ENCODE data around the gene EYA4. TPM values are rescaled to one million over a fixed set of nuclear protein-coding genes. Genes with fewer than 3 reads are reported as not detected.

The EYA4 gene
- total RNA-seq, 4 donors from 2014 or later, result 0.10 to 3.4 (median 0.23) TPM; not detected in 1

- no peaks in the 10 kb centered on the region for H3K36me3 ChIP-seq
- 96% methylated on average over 1 of the region's 1 CpG for WGBS
- no peaks in the 10 kb centered on the region for H3K4me1 ChIP-seq
- no peak for DNase-seq (ENCODE audit: low spot score in 2 of 2)
- TF ChIP-seq POLR2A (IDR thresholded peaks at IDR 0.05), result no peak
- H3K27me3 ChIP-seq, result no peaks in the 10 kb centered on the region
- no peak overlapping the region for H3K4me3 ChIP-seq
- no peaks in the 10 kb centered on the region for H3K9me3 ChIP-seq
- no peak overlapping the region for H3K27ac ChIP-seq
Measured at GRCh38 chr6:133359760-133360159, 118.6 kb downstream of the EYA4 start.

- TF ChIP-seq EP300 (IDR thresholded peaks at IDR 0.05), result no peak
- TF ChIP-seq CTCF (IDR thresholded peaks at IDR 0.05), result no peak
- TF ChIP-seq POLR2AphosphoS5 (IDR thresholded peaks at IDR 0.05), result no peak
- TF ChIP-seq POLR2A (IDR thresholded peaks at IDR 0.05), result no peak
- no peaks in the 10 kb centered on the region for H3K4me1 ChIP-seq
- H3K27ac ChIP-seq, result no peak overlapping the region
- DNase-seq (ENCODE audit: low spot score in 2 of 2), result no peak
- no peaks in the 10 kb centered on the region for H3K27me3 ChIP-seq
- H3K9me3 ChIP-seq, result no peaks in the 10 kb centered on the region
- no peak overlapping the region for H3K4me3 ChIP-seq
- H3K36me3 ChIP-seq, result no peaks in the 10 kb centered on the region
- WGBS, result 69% methylated on average over 5 of the region's 5 CpGs
Measured at GRCh38 chr6:133360194-133360593, 119.0 kb downstream of the EYA4 start.

- 82% methylated on average over 4 of the region's 4 CpGs for WGBS
- Histone ChIP-seq H3K9me3 (no peaks in the 10 kb centered on the region), H3K36me3 (no peaks in the 10 kb centered on the region), H3K4me1 (no peaks in the 10 kb centered on the region), H3K4me3 (no peak overlapping the region), H3K27ac (no peak overlapping the region), H3K27me3 (no peaks in the 10 kb centered on the region)
- DNase-seq (ENCODE audit: low spot score in 2 of 2), result no peak
- no peak for TF ChIP-seq POLR2A (IDR thresholded peaks at IDR 0.05)
- TF ChIP-seq CTCF (IDR thresholded peaks at IDR 0.05), result no peak
- no peak for TF ChIP-seq EP300 (IDR thresholded peaks at IDR 0.05)
- no peak for TF ChIP-seq POLR2AphosphoS5 (IDR thresholded peaks at IDR 0.05)
Measured at GRCh38 chr6:133362813-133363212, 121.7 kb downstream of the EYA4 start.

GRCh38 chr6:133368664-133369063, 127.5 kb downstream of the EYA4 start:
- H3K27me3 ChIP-seq, result peaks cover 3% of the 10 kb centered on the region
- no peak overlapping the region for H3K27ac ChIP-seq
- H3K4me3 ChIP-seq, result no peak overlapping the region
- no peak for DNase-seq (ENCODE audit: low spot score in 2 of 2)
- no peaks in the 10 kb centered on the region for H3K36me3 ChIP-seq
- TF ChIP-seq POLR2A (IDR thresholded peaks at IDR 0.05) (no peak), EP300 (IDR thresholded peaks at IDR 0.05) (no peak), CTCF (IDR thresholded peaks at IDR 0.05) (no peak), POLR2AphosphoS5 (IDR thresholded peaks at IDR 0.05) (no peak)
- WGBS, result 40% methylated on average over 5 of the region's 5 CpGs
- no peaks in the 10 kb centered on the region for H3K4me1 ChIP-seq
- H3K9me3 ChIP-seq, result no peaks in the 10 kb centered on the region

GRCh38 chr6:133369773-133370272, 128.7 kb downstream of the EYA4 start:
- TF ChIP-seq EP300 (IDR thresholded peaks at IDR 0.05) (no peak), POLR2AphosphoS5 (IDR thresholded peaks at IDR 0.05) (no peak), POLR2A (IDR thresholded peaks at IDR 0.05) (no peak)
- Histone ChIP-seq H3K4me3 (no peak overlapping the region), H3K4me1 (no peaks in the 10 kb centered on the region), H3K27me3 (peaks cover 3% of the 10 kb centered on the region), H3K9me3 (no peaks in the 10 kb centered on the region), H3K27ac (no peak overlapping the region), H3K36me3 (no peaks in the 10 kb centered on the region)
- 52% methylated on average over 7 of the region's 7 CpGs for WGBS
- no peak for DNase-seq (ENCODE audit: low spot score in 2 of 2)

GRCh38 chr6:133376743-133377142, 135.6 kb downstream of the EYA4 start:
- H3K27me3 ChIP-seq, result no peaks in the 10 kb centered on the region
- no peak overlapping the region for H3K4me3 ChIP-seq
- no peaks in the 10 kb centered on the region for H3K36me3 ChIP-seq
- DNase-seq (ENCODE audit: low spot score in 2 of 2), result no peak
- H3K4me1 ChIP-seq, result no peaks in the 10 kb centered on the region
- no peak overlapping the region for H3K27ac ChIP-seq
- no peaks in the 10 kb centered on the region for H3K9me3 ChIP-seq
- no peak for TF ChIP-seq EP300 (IDR thresholded peaks at IDR 0.05)
- TF ChIP-seq POLR2AphosphoS5 (IDR thresholded peaks at IDR 0.05), result no peak
- TF ChIP-seq POLR2A (IDR thresholded peaks at IDR 0.05), result no peak
- no peak for TF ChIP-seq CTCF (IDR thresholded peaks at IDR 0.05)
- 69% methylated on average over 1 of the region's 1 CpG for WGBS
